ENCODE data around the gene KIAA1614. TPM values are rescaled to one million over a fixed set of nuclear protein-coding genes. Genes with fewer than 3 reads are reported as not detected.
A peak's percentile ranks its signal among the peaks of the same experiment; 100 is the strongest.
"Not testable (repeated sequence)": the region's sequence is repeated elsewhere in the genome, so short reads cannot be mapped to it uniquely, and the experiment has no call there.

KIAA1614 gene
- total RNA-seq, 1 donor from 2014 or later: 10.7 TPM

DNA sequence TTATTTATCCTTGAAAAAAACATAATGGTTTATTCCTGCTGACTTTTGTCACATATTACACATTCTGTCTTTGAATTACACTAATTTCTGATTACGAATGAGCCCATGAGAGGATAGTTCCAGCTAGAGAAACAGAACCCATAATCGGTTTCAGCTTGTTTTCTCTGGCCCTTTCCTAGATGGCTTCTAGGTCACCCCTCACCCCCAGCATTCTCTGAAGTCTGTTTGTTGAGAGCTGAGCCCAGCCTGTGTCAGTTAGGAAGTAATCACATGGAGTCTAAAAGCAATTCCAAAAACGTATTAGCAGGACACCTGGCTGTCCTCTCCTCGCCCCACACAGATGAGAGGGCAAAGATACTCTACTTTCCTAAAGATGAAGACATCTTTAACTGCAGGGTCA, 48.9 kb downstream of the KIAA1614 start:
- DNase-seq (ENCODE audit: low read depth): no peak

DNA sequence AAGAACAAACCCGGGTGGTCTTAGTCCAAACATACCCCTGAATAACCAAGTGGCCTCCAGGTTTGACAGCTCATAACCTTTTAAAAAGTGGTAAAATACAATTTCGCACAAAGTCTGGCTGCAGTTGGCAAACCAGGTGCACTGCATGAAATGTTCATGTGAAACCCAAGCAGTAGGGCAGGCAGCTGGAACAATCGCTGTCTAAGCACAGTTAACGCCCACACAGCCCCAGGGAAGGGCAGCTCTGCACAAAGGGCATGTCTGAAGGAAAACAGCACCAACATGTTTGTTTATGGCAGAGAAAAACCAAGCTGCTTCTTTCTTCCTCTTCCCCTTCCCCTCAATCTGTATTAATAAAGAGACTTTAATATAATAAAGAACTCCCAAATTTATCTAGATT, 49.5 kb downstream of the KIAA1614 start:
- peak; percentile 60 for DNase-seq (ENCODE audit: low read depth)

DNA sequence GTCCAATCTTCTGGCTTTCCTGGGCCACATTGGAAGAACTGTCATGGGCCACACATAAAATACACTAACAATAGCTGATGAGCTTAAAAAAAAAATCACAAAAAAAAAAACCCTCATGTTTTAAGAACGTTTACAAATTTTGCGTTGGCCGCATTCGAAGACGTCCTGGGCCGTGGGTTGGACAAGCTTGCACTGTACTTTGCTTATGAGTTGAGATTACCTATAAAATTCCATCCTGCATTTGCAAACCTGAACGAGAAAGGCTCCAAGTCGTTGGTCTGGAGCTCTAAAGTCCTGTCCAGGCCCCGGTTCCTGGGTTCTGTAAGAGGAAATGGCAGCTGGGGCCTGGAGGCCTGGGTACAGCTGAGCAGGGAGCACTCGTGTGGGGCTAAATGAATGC, 51.4 kb downstream of the KIAA1614 start:
- no peak for DNase-seq (ENCODE audit: low read depth)

DNA sequence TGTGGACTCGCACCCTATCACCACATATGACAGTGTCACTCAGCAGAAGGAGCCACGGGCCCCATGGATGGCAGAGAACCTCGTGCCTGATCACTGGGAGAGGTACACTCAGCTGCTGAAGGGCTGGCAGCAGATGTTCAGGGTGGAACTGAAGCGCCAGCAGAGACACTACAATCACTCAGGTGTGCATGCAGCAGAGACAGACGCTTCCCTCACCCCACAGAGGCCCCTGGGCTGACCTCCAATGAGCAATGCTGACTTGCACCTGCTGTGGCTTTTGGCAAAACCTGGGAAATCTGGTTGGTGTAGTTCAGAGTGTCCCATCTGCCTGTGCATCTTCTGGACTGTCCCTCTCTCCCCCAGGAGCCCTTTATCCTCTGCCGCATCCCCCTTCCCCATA, 51.9 kb downstream of the KIAA1614 start:
- DNase-seq (ENCODE audit: low read depth): no peak

DNA sequence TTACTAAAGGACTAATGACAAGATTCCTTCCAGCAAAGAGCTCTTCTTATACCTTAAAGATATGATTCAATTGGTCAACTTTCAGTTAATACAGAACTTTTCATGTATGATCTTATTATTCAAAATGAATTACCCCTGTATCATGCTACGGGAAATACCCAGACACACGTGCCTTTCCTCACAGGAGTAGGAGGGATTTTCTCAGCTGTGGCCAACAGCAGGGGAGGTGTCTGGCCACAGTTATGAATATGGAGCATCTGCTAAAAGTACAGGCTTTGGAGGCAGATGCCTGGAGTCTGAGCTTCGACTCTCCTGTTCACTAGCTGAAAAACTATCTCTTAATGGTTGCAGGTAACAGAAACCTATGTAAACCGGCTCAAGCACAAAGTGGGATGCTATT, 53.6 kb downstream of the KIAA1614 start:
- no peak for DNase-seq (ENCODE audit: low read depth)

DNA sequence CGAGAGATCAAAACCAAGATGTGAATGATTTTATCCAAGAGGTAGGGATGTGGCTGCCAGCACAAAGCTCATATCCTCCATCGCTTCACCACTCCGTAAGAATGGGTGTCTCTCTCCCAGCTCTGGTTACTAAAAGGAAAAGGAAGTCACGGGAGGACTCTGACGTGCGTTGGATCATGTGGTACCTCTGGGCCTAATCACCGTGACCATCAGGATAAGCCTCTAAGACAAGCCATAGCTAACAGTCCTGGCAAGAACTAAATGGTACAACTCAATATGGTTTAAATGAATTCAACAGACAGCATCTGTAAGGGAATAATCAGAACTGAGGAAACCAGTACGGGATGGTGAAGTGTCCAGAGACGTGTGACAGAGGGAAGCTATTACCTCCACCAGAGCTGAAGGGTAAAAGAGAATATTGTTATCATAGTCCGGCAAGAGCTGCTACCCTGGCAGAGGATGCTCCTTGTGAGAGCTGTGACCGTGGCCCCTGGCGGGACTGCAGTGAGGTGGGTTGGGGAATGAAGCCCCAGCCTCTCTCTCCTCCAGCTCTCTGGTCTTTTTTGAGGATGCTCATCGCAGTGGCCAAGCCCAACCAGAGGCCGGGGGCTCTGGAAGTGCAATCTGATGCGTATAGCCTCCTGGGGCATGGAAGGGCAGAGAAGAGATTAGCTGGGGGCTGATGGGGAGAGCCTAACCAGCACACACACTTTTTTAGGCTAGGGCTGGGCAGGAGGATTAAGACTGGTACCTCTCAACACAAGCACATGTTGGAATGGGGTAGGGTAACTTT, 54.2 kb downstream of the KIAA1614 start:
- no peak for DNase-seq (ENCODE audit: low read depth)

DNA sequence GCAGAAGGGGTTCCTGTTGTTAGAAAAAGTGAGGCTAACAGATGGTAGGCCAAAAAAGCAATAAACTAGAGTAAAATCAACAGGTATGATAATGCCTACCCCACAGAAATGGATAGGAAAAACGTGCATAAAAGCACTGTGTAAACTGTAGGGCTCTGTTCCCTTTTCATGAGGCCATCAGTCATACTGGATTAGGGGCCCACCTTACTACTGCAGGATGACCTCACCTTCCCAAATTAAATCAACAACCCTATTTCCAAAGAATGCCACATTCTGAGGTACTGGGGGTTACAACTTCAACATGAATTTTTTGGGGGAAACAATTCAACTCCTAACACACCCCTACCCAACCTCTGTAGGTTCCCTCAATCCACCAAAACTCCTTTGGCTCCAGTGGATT, 54.9 kb downstream of the KIAA1614 start:
- DNase-seq (ENCODE audit: low read depth): no peak

DNA sequence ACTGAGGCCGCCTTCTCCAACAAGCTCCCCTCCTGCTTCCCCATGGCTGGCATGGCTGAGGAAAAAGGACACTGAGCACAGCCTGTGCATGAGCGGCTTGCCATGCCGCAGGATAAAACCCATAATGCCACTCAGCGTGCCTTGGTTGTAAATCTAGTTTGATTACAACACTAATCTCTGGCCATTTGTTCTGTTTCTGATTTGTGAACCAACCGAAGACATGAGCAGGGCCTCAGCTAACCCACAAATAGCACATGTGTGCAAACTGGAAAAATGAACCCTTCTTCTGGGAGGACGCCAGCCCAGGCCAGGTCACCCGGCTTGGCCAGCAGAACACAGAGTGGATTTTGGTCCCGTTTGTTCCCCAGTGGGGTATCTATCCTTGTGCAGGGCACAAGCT, 56.1 kb downstream of the KIAA1614 start:
- not testable (repeated sequence) for DNase-seq (ENCODE audit: low read depth)

DNA sequence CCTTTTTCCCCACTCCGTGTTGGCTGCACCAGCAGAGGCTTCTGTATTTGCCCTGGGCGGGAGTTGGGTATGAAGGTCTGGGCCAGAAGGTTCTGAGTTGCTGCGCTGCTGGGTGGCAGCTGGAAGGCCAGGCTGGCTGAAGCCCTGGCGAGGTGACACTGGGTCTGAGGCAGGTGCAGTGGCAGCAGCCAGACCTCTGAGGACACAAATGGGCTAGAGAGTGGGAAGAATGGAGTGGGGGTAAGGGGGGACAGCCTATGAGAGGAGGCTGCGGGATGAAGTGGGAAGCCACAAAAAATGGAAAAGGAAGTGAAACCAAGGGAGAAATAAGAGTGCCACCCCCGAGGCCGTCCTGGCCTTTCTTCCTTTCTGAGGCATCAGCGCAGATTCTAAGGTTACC, 56.7 kb downstream of the KIAA1614 start:
- no peak for DNase-seq (ENCODE audit: low read depth)

DNA sequence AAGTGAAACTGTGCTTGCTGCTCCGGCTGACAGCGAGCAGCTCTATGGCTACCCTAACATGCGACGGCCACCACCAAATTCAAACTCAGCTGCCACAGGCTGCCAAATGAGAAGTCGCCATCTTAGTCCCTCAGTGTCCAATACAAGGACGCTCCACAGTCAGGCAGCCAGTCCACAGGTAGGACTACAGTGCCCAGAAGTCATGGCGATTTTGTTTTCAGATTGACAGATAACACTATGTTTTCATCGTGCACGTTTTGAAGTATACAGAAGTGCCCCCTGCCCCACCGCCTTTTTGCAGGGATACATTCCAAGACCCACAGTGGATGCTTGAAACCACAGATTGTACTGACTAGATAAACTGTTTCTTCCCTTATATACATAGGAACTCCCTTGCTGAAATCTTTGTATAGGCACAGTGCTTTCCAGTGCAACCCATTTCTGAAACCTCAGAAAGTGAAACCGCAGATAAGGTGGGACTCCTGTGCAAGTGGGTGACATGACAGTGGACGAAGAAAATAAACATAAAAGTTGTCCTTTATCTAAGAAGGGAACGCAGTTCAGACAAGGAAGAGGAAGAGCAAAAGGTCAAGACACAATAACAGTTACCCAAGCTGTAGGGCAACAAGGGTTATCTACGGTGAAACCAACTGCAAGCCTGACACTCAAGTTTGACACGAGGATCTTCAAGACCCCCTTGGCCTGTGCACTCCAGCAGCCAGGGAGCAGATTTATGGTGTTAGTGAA, 57.8 kb downstream of the KIAA1614 start:
- DNase-seq (ENCODE audit: low read depth): no peak

DNA sequence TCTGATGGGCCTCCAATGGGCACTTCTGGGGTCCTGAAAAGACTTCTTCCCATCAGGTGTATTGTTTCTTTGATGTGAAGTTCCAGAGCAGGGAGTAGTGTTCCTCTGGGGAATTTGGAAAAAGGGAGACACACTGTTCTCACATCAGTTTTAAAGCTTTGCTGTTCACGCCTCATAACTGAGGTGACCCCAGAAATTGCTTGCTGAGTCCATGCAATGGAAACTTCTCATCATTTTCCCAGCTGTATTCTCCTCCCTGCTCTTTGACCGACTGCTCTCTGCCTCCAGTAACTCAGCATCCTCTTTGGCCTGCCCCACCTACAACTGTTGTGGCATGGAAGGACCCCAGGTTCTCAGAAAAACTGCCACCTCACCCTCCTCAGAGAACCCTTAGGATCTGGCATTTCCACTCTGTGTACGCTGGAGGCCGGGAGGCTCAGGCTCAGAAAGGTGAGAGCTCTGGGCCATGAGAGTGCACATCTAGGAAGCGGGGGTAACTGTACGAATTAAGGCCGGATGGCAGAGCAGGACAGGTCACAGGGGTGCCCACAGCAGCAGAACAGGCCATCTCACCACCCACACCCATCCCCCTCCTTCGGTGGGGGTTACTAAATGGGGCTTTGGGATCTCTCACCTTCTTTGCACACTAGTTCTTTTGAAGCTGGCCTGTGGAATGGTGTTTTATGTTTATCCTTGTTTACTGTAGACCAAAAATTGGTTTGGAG, 58.7 kb downstream of the KIAA1614 start:
- DNase-seq (ENCODE audit: low read depth): no peak

DNA sequence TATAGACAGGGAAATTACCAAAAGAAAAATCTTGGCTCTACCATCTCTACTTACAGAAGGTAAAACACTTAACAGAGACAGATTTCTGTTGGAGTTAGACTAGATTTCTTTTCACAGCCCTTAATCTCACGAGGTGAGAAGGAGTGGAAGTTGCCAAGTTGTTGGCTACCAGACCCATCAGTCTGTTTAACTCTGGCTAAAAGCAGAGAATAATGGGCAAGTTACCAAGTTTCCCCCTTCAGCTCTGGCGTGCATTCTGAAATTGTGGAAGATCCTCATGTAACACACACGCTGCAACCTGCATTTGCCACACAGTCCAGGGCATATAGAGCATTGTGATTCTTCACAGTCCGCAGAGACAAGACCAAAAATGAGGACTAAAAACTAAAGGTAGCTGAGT, 60.7 kb downstream of the KIAA1614 start:
- no peak for DNase-seq (ENCODE audit: low read depth)

DNA sequence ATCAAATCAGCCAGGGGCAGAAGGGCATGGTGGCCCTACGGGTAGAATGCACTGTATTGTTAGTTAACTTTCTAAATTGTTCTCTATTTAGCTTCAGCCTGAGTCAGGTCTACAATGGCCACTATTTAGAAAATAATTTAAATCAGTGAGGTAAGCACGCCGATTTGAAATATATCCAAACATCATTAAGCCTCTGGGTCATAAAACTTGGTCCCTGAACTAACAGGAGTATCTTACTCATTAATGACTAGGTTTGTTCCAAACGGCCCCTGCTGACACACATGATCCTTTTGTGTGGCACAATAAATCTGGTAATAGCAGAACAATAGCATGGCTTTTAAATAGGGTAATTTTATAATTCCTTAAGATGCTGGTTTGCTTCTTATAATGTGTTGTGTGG, 61.5 kb downstream of the KIAA1614 start:
- peak; percentile 84 for DNase-seq (ENCODE audit: low read depth)

DNA sequence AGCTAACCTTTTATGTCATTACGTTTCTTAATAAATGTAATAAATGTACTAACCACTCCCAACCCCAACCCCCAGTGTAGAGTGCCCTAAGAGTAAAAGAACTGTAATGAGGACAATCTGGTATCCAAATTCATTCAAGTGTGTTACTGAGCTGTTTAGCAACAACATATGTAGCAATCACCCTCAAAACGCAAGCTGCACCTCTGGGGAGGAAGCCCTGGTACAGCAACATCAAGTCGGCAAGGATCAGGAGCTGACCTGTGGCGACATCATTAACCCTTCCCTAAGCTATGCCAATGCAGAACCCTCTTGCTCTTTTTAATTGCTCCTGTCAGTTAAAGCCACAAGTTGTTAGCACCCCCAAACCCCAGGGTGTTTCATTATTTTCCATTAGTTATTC, 62.9 kb downstream of the KIAA1614 start:
- peak; percentile 27 for DNase-seq (ENCODE audit: low read depth)

DNA sequence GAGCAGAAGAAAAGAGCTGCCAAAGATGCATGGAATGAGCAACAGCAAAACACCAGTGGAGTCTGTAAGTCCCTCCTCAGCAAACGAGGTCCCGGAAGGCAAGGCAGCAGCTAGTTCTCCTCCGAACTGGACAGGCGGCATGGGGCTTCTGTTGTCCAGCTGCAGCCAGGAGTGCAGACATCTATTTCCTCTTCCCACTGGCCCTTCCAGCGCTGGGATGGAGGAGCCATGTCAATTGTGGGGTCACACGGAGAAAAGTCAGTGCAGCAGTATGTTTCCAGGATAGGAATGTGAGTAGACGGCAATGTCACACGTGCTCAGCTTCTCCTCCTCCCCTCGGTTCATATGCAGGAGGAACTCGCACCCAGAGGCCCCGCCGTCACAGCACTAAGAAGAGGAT, 63.5 kb downstream of the KIAA1614 start:
- no peak for DNase-seq (ENCODE audit: low read depth)

DNA sequence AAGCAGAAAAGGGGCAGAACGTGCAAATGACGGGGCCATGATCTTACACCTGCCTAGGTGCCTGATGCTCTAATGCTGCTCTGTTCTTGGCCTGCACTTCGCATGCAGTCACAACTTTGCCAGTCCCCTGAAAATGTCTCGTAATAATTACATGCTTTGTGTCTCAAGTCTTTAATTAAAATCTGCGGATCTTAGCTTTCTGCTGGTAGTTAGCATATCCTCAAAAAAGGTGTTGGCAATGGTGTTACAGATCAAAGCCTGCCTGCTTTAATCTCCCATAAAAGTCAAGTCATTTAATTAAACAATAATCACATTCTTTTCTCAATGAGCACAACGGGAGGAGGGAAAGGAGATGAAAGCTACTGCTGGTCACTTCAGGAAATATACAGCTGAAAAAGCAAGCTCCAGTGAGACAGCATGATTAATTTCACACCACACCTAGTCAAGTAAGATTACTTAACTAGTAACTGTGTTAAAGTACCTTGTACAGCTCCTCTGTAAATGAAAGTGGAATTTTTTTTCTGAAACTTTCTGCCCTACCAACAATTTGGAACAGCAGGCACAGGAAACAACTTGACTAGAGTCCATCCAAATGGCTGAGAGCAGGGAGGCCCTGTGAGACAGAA, 64.1 kb downstream of the KIAA1614 start:
- DNase-seq (ENCODE audit: low read depth): peak; percentile 75

DNA sequence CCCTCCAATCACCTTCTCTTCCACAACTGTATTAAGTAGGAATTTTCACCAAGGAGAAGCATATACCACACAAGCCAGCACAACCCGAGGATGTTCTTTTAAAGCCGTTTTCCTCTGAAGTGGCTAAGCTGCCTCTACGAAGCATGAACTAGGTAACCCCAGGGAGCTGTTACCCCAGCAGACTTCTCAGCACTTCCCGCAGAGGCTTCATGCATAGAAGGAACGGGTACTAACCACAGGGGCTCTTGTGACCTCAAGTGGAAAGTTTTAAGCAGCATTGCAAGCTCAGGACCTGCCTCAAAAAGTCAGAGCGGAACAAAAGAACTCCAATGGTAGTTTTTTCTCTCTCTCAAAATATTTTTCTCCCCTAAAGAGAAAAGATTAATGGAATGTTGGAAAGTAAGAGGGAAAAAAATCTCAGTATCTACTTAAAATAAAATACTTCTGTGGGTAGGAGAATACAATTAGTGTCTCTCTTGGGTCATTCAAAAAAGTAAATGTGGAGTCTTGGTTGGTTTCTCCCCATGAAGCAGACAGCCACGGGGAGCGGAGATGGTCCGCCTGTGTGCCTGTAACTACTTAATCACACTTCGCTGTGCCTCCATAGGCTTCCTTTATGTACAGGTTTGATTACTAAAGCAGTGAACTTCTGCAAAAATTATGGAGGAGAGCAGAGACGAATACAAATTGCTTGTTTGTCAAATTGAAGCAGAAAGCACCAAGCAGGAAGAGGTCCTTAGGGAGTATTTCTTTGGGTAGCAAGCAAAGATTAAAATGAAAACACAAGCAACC, 69.1 kb downstream of the KIAA1614 start:
- no peak for DNase-seq (ENCODE audit: low read depth)

DNA sequence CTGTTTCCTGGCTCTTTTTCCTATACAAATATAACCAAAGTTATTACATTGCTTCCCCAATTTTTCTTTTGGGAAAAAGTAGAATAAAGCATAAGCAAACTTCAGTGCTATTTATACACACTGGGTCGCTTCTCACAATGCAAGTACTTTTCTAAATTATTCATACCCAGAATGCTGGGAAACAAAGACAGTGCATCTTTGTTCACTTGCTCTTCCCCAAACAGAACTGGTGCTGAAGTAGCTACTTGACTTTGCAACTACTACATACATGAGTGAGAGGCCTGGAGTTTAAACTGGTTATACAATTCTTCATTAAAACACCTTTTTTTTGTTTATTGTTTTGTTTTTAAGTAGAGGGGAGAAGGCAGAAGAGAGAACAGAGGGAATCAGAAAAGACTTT, 69.7 kb downstream of the KIAA1614 start:
- DNase-seq (ENCODE audit: low read depth): no peak

DNA sequence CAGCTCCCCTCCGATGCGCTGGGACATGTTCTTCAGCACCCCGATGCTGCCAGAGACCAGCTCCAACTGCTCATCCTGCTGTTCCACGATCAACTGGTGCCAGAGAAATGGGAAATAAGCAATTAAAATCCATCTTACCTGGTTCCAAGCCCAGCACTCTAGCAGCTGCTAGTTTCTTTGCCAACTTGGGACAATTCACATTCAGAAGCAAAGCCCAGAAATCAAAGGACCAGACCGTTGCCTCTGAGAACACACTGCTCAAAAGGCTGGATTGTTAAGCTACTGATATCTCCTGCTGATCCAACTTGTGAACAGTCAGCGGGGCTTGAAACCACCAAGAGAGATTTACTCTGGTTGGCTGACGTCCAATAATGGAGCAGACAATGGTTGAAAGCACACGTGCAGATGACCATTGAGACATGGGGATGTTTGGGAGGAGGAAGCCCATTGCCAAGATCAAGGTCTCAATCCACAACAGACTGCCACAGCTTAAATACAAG, 75.6 kb downstream of the KIAA1614 start:
- DNase-seq (ENCODE audit: low read depth): peak; percentile 79

DNA sequence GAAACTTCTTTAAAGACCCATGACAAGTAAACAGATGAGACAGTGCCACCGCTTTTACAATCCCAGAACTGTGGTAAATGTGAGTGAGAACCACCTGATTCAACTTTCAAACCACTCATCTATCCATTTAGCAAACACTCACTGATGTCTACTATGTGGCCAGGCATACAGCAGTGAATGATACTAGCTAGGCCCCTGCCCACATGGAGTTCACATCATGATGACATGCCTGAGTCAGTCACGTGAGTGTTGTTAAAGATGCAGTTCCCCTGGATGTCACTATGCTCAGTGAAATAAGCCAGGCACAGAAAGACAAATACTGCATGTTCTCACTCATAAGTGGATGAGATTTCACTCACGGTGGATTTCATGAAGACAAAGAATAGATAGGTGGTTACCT, 81.6 kb downstream of the KIAA1614 start:
- no peak for DNase-seq (ENCODE audit: low read depth)

DNA sequence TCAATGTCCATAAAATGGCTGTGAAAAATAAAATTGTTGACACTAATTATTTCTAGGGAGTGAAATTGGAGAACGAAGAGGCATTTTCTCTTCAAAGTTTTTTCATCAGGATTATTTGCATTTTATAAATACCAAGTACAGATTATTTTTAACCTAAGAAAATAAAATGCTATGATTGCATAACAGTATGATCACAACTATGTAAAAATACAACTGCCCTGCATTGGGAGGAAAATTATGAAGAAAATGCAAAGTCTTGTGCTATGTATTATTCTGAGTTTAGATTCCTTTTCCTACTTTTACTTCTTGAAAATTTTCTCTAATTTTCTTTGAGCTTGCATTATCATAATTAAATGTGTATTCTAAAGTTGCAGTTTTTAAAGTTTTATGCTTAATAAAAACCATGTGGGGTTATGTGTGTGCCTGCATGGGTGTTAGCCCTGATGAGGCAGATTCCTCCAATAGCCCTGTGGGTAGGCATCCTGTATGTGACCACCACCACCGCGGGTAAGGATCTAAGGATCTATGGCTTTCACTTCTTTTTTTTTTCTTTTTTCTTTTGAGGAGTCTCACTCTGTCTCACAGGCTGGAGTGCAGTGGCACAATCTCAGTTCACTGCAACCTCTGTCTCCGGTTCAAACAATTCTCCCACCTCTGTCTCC, 85.3 kb downstream of the KIAA1614 start:
- DNase-seq (ENCODE audit: low read depth): no peak

Data from renal cortical epithelial cell (primary cell).